GM12878 (cell line): Measurements from ENCODE around the gene CD151. TPM values are rescaled to one million over a fixed set of nuclear protein-coding genes. Genes with fewer than 3 reads are reported as not detected.

Source experiments
- ATAC-seq: fragments of 200-7000 bp; cut with Tn5 transposase; 3 replicates; pipeline ENCODE4 v1.9.1; 2020; ENCODE audit warnings: mild to moderate bottlenecking, moderate library complexity
- BruUV-seq: library from RNA; stranded (reverse); fragments of 400-500 nt; replicated peaks from 2 replicates; lab custom pipeline; 2021; lab: Mats Ljungman, UMichigan
- CTCF ChIA-PET: fragments of 300-600 bp; sonication (Branson Sonifier 250); formaldehyde crosslinking; extraction: SDS; loops from one replicate; lab custom pipeline; 2021; ENCODE audit warnings: inconsistent platforms; lab: Yijun Ruan, JAX
- POLR2A ChIA-PET: fragments of 350-600 bp; formaldehyde crosslinking; extraction: SDS; loops from one replicate; lab custom pipeline; 2021; ENCODE audit warnings: inconsistent platforms; lab: Charles Lee
- RAD21 ChIA-PET: fragments of 300-600 bp; sonication (Branson Sonifier 250); formaldehyde crosslinking; loops from one replicate; lab custom pipeline; 2023; ENCODE audit warnings: antibody characterized with exemption; ENCODE audit not compliant: unreplicated experiment; lab: Charles Lee
- SMC1A ChIA-PET: fragments of 300-600 bp; sonication (Branson Sonifier 250); formaldehyde crosslinking; loops from one replicate; lab custom pipeline; 2023; ENCODE audit not compliant: unreplicated experiment, uncharacterized antibody; lab: Charles Lee
- DNase-seq: peaks from one replicate; pipeline ENCODE4 v3.0.0-alpha.2; 2011; ENCODE audit warnings: low read depth, low spot score
- FAIRE-seq: peaks from 3 replicates; lab custom pipeline; 2011; peaks lifted over from hg19 to GRCh38; lab: Jason Lieb, UNC
- H2AFZ ChIP-seq: 2 replicates; pipeline ENCODE4 v1.6.0; 2011; ENCODE audit warnings: low read depth, low read length, control low read depth; ENCODE audit not compliant: control insufficient read depth
- H3K27ac ChIP-seq: 2 replicates; pipeline ENCODE4 v1.5.1; 2011; ENCODE audit warnings: control low read depth; ENCODE audit not compliant: control insufficient read depth, insufficient read depth
- H3K27me3 ChIP-seq, 2 experiments: replicated peaks in 1 of 2; 2 replicates each; pipeline versions ENCODE4 v1.6.0 to v1.6.1; 2011; ENCODE audit warnings: low read length in 1 of 2; ENCODE audit not compliant: control insufficient read depth in 2 of 2, insufficient read depth in 2 of 2
- H3K36me3 ChIP-seq, 2 experiments: 2 replicates each; pipeline ENCODE4 v1.5.1; 2011; ENCODE audit warnings: low read length in 1 of 2; ENCODE audit not compliant: control insufficient read depth in 2 of 2, insufficient read depth in 2 of 2
- H3K4me1 ChIP-seq: 2 replicates; pipeline ENCODE4 v1.6.1; 2011; ENCODE audit warnings: mild to moderate bottlenecking, low read length, moderate library complexity, mixed read lengths; ENCODE audit not compliant: control insufficient read depth, insufficient read depth
- H3K4me2 ChIP-seq: 2 replicates; pipeline ENCODE4 v1.6.0; 2011; ENCODE audit warnings: control low read depth; ENCODE audit not compliant: control insufficient read depth, insufficient read depth
- H3K4me3 ChIP-seq: fragments of 200-600 bp; sonication (generic); 2 replicates; pipeline ENCODE4 v1.5.1; 2016
- H3K79me2 ChIP-seq: 2 replicates; pipeline ENCODE4 v1.6.0; 2011; ENCODE audit warnings: low read length; ENCODE audit not compliant: control insufficient read depth, insufficient read depth
- H3K9ac ChIP-seq: 2 replicates; pipeline ENCODE4 v1.8.0; 2011; ENCODE audit warnings: low read length, control low read depth, mixed read lengths; ENCODE audit not compliant: control insufficient read depth, insufficient read depth
- H3K9me3 ChIP-seq: replicated peaks from 3 replicates; pipeline ENCODE4 v1.5.1; 2011; ENCODE audit warnings: mild to moderate bottlenecking, low read length; ENCODE audit not compliant: control insufficient read depth, insufficient read depth
- H4K20me1 ChIP-seq: 2 replicates; pipeline ENCODE4 v1.6.0; 2011; ENCODE audit not compliant: control insufficient read depth, insufficient read depth
- ESRRA ChIP-seq: IDR thresholded peaks from 2 replicates; pipeline ENCODE4 v1.6.1; 2012; ENCODE audit warnings: mild to moderate bottlenecking, low read length, improper control_type of control experiment
- HDAC2 ChIP-seq: fragments of 200-600 bp; sonication (generic); IDR thresholded peaks from 2 replicates; pipeline ENCODE4 v1.6.1; 2017
- HDGF ChIP-seq: fragments of 450-650 bp; IDR thresholded peaks from 2 replicates; pipeline ENCODE4 v1.6.1; 2016; ENCODE audit warnings: antibody characterized with exemption
- MYB ChIP-seq: fragments of 150-350 bp; IDR thresholded peaks from 2 replicates; pipeline ENCODE4 v1.6.1; 2014; ENCODE audit warnings: mild to moderate bottlenecking, low read depth, low read length, borderline replicate concordance
- RCOR1 ChIP-seq: conservative IDR thresholded peaks from 2 replicates; pipeline ENCODE4 v1.6.1; 2012; ENCODE audit warnings: low read depth, low read length, improper control_type of control experiment
- SUPT20H ChIP-seq: IDR thresholded peaks from 2 replicates; pipeline ENCODE4 v1.6.1; 2011; ENCODE audit warnings: low read depth, mild to moderate bottlenecking, low read length, moderate library complexity, borderline replicate concordance; ENCODE audit not compliant: control insufficient read depth
- TCF7 ChIP-seq: IDR thresholded peaks from 2 replicates; pipeline ENCODE4 v1.6.1; 2014; ENCODE audit warnings: antibody characterized with exemption, borderline replicate concordance
- ZNF274 ChIP-seq: IDR thresholded peaks from one replicate; pipeline ENCODE4 v1.8.0; 2011; ENCODE audit not compliant: insufficient read length, insufficient read depth
- WGBS: methylation state at CpG from one replicate; pipeline ENCODE4 v1.1.6; 2016; ENCODE audit warnings: low lambda C conversion rate; ENCODE audit not compliant: insufficient replicate concordance, insufficient coverage; ENCODE audit errors: missing lambda C conversion rate; 5-methylcytosine and 5-hydroxymethylcytosine counted together
- in situ Hi-C: fragments of 300-500 bp; cut with MboI; formaldehyde crosslinking; loops from 9 replicates; pipeline ENCODE4 v1.14.3; 2018; ENCODE audit warnings: mixed read lengths
- intact Hi-C: fragments of 100-400 bp; cut with micrococcal nuclease; formaldehyde crosslinking; loops from one replicate; pipeline ENCODE4 v1.14.2; 2022; ENCODE audit not compliant: unreplicated experiment
- polyA plus RNA-seq, 11 experiments: library from polyadenylated mRNA; depleted of rRNA in 4 of 11; unstranded in 6 of 11; stranded (reverse) in 5 of 11; fragments of >200 nt; fragmentation: Nextera tagmentation in 4 of 11; fragmentation: Illumina TruSeq in 1 of 11; extraction: Ambion mirVana in 4 of 11; extraction: Trizol in 1 of 11; gene quantifications; 1 replicate in 1 of 11; 2 replicates in 10 of 11; pipeline versions ENCODE4 v1.2.1 to v1.2.3, GENCODE V29; 2011 to 2016; ENCODE audit warnings: inconsistent platforms in 2 of 11, missing spikeins in 2 of 11, low read depth in 1 of 11
- total RNA-seq, 4 experiments: library from RNA; depleted of rRNA in 3 of 4; stranded (reverse); fragments of >200 nt in 3 of 4; fragmentation: Illumina TruSeq in 1 of 4; extraction: Trizol in 1 of 4; gene quantifications; 2 replicates each; pipeline versions ENCODE4 v1.2.1 to v1.2.3, GENCODE V29; 2013 to 2021
- TF ChIP-seq, protein P1 (sequence below): fragments of 450-650 bp; IDR thresholded peaks from 2 replicates; pipeline ENCODE4 v1.6.1; 2017; ENCODE audit warnings: low read depth, mild to moderate bottlenecking, moderate library complexity
- TF ChIP-seq, protein P2 (sequence below), 3 experiments: IDR thresholded peaks in 2 of 3; conservative IDR thresholded peaks in 1 of 3; 2 replicates each; pipeline ENCODE4 v1.5.1; 2011; ENCODE audit warnings: low read depth in 3 of 3, low read length in 3 of 3, mild to moderate bottlenecking in 3 of 3, control low read depth in 2 of 3, moderate library complexity in 2 of 3, inconsistent platforms in 1 of 3, mixed read lengths in 1 of 3; ENCODE audit not compliant: control insufficient read depth in 2 of 3, insufficient read depth in 1 of 3; ENCODE audit errors: extremely low read depth in 1 of 3
- TF ChIP-seq, protein P3 (sequence below): fragments of 450-650 bp; formaldehyde crosslinking; IDR thresholded peaks from 2 replicates; pipeline ENCODE4 v1.5.0; 2022; ENCODE audit warnings: mild to moderate bottlenecking, missing genetic modification characterization

CD151 gene
- total and polyA plus RNA-seq, 10 of the 15 experiments (the other 5 are each of a cell fraction or from before 2014, with no cell fraction given), result 0.52 to 41.7 (median 14.7) TPM

DNA sequence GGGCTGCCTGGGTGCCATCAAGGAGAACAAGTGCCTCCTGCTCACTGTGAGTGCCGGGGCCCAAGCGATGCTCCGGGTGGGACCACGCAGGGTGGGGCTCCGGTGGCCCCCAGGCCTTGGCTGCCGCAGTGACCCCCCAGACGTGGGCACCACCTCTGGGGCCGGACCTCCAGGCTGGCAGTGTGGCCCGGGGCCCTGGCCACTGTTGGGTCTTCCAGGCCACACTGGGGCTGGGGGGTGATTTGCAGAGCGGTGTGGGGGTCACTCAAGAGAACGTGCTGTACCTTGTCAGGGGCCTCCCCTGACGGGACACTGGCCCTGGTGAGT is 29.9 kb downstream of the CD151 start:
- TF ChIP-seq TCF7, result no peak
- TF ChIP-seq, protein P1, sequence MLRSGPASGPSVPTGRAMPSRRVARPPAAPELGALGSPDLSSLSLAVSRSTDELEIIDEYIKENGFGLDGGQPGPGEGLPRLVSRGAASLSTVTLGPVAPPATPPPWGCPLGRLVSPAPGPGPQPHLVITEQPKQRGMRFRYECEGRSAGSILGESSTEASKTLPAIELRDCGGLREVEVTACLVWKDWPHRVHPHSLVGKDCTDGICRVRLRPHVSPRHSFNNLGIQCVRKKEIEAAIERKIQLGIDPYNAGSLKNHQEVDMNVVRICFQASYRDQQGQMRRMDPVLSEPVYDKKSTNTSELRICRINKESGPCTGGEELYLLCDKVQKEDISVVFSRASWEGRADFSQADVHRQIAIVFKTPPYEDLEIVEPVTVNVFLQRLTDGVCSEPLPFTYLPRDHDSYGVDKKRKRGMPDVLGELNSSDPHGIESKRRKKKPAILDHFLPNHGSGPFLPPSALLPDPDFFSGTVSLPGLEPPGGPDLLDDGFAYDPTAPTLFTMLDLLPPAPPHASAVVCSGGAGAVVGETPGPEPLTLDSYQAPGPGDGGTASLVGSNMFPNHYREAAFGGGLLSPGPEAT, result no peak
- no peak for TF ChIP-seq SUPT20H
- TF ChIP-seq, protein P2, sequence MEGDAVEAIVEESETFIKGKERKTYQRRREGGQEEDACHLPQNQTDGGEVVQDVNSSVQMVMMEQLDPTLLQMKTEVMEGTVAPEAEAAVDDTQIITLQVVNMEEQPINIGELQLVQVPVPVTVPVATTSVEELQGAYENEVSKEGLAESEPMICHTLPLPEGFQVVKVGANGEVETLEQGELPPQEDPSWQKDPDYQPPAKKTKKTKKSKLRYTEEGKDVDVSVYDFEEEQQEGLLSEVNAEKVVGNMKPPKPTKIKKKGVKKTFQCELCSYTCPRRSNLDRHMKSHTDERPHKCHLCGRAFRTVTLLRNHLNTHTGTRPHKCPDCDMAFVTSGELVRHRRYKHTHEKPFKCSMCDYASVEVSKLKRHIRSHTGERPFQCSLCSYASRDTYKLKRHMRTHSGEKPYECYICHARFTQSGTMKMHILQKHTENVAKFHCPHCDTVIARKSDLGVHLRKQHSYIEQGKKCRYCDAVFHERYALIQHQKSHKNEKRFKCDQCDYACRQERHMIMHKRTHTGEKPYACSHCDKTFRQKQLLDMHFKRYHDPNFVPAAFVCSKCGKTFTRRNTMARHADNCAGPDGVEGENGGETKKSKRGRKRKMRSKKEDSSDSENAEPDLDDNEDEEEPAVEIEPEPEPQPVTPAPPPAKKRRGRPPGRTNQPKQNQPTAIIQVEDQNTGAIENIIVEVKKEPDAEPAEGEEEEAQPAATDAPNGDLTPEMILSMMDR (IDR thresholded peaks at IDR 0.05 in 2 of 3, conservative IDR thresholded peaks at IDR 0.05 in 1 of 3; ENCODE audit: control insufficient read depth in 2 of 3, extremely low read depth in 1 of 3, insufficient read depth in 1 of 3, low read depth in 3 of 3, low read length in 3 of 3), result no peak
- TF ChIP-seq RCOR1, result no peak
- TF ChIP-seq ESRRA, result no peak
- no peak for TF ChIP-seq HDGF
- TF ChIP-seq MYB, result no peak
- TF ChIP-seq ZNF274, result no peak
- TF ChIP-seq, protein P3, sequence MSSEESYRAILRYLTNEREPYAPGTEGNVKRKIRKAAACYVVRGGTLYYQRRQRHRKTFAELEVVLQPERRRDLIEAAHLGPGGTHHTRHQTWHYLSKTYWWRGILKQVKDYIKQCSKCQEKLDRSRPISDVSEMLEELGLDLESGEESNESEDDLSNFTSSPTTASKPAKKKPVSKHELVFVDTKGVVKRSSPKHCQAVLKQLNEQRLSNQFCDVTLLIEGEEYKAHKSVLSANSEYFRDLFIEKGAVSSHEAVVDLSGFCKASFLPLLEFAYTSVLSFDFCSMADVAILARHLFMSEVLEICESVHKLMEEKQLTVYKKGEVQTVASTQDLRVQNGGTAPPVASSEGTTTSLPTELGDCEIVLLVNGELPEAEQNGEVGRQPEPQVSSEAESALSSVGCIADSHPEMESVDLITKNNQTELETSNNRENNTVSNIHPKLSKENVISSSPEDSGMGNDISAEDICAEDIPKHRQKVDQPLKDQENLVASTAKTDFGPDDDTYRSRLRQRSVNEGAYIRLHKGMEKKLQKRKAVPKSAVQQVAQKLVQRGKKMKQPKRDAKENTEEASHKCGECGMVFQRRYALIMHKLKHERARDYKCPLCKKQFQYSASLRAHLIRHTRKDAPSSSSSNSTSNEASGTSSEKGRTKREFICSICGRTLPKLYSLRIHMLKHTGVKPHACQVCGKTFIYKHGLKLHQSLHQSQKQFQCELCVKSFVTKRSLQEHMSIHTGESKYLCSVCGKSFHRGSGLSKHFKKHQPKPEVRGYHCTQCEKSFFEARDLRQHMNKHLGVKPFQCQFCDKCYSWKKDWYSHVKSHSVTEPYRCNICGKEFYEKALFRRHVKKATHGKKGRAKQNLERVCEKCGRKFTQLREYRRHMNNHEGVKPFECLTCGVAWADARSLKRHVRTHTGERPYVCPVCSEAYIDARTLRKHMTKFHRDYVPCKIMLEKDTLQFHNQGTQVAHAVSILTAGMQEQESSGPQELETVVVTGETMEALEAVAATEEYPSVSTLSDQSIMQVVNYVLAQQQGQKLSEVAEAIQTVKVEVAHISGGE (CRISPR knock-in tag), result no peak
- no peak for TF ChIP-seq HDAC2
- no TSS peak for BruUV-seq
- Histone ChIP-seq H3K27me3 (no peaks in the 10 kb centered on the region), H3K4me2 (no peak overlapping the region), H2AFZ (no peak overlapping the region), H3K36me3 (no peaks in the 10 kb centered on the region), H3K9ac (no peak overlapping the region), H3K9me3 (no peaks in the 10 kb centered on the region), H3K4me3 (no peak overlapping the region), H3K4me1 (no peaks in the 10 kb centered on the region), H3K27ac (no peak overlapping the region), H4K20me1 (no peaks in the 10 kb centered on the region), H3K79me2 (no peaks in the 10 kb centered on the region)
- 59% methylated on average over 4 of the region's 12 CpGs for WGBS
- ChIA-PET POLR2A (no interaction called here), RAD21 (no interaction called here), SMC1A (no interaction called here), CTCF (no interaction called here)
- intact Hi-C loops (no loop called here), in situ Hi-C loops (no loop called here)
- ATAC-seq (no peak), FAIRE-seq (no peak), DNase-seq (no peak)
